Activated T-helper 9 cell treated with anti-CD3 and anti-CD28 coated beads, Interleukin-2, amount 50 U/mL, for 16 hours (primary cell): ENCODE measurements around the gene TLE6.
"Not testable (repeated sequence)": the region's sequence is repeated elsewhere in the genome, so short reads cannot be mapped to it uniquely, and the experiment has no call there.

Experiments
- DNase-seq: peaks from one replicate; pipeline ENCODE4 v3.0.0-alpha.2; 2020; ENCODE audit warnings: low read depth

Gene TLE6

GRCh38 chr19:3029065-3029923, 51.9 kb downstream of the TLE6 start, which contains the start of gene TLE2:
Gene TLE2, minus strand, starts transcription at chr19:3029280. Its CDS starts 376 bp downstream, at chr19:3028904.
- DNase-seq: no peak

GRCh38 chr19:3031607-3031867, 54.2 kb downstream of the TLE6 start:
- no peak for DNase-seq

- no peak for DNase-seq
Observed at GRCh38 chr19:3033595-3034405, 56.4 kb downstream of the TLE6 start.

- no peak for DNase-seq
Observed at GRCh38 chr19:3034406-3034655, 57.0 kb downstream of the TLE6 start.

- DNase-seq: no peak
Observed at GRCh38 chr19:3034656-3035541, 57.5 kb downstream of the TLE6 start.

GRCh38 chr19:3035542-3036118, 58.3 kb downstream of the TLE6 start:
- peak; percentile 88 for DNase-seq

GRCh38 chr19:3036119-3036976, 59.0 kb downstream of the TLE6 start:
- DNase-seq: peak; percentile 68

GRCh38 chr19:3036977-3037544, 59.7 kb downstream of the TLE6 start:
- not testable (repeated sequence) for DNase-seq

GRCh38 chr19:3038214-3038613, 60.9 kb downstream of the TLE6 start:
- no peak for DNase-seq

GRCh38 chr19:3039125-3039524, 61.8 kb downstream of the TLE6 start:
- no peak for DNase-seq

GRCh38 chr19:3039641-3040077, 62.3 kb downstream of the TLE6 start:
- no peak for DNase-seq

GRCh38 chr19:3041327-3041726, 64.0 kb downstream of the TLE6 start:
- DNase-seq: no peak

GRCh38 chr19:3041761-3042620, 64.6 kb downstream of the TLE6 start:
- DNase-seq: no peak

- no peak for DNase-seq
Observed at GRCh38 chr19:3042621-3043267, 65.4 kb downstream of the TLE6 start.
